HCT116 (cell line): ENCODE data around the gene AHR. TPM values are rescaled to one million over a fixed set of nuclear protein-coding genes. Genes with fewer than 3 reads are reported as not detected.
"Not testable (repeated sequence)": the region's sequence is repeated elsewhere in the genome, so short reads cannot be mapped to it uniquely, and the experiment has no call there.

ENCODE experiments used
- ATAC-seq: fragments of 200-7000 bp; cut with Tn5 transposase; 2 replicates; pipeline ENCODE4 v1.9.1; 2020; ENCODE audit warnings: mild to moderate bottlenecking, moderate library complexity
- BruUV-seq: library from RNA; stranded (reverse); fragments of 400-500 nt; replicated peaks from 2 replicates; lab custom pipeline; 2021; lab: Mats Ljungman, UMichigan
- CTCF ChIA-PET: fragments of 300-600 bp; sonication (Branson Sonifier 250); formaldehyde crosslinking; loops from one replicate; lab custom pipeline; 2021; ENCODE audit warnings: antibody characterized with exemption; lab: Charles Lee
- POLR2A ChIA-PET: fragments of 300-600, 350-600 bp; sonication (Branson Sonifier 250); formaldehyde crosslinking; loops from one replicate; lab custom pipeline; 2021; ENCODE audit warnings: antibody characterized with exemption; lab: Charles Lee
- RAD21 ChIA-PET, 2 experiments: fragments of 300-600 bp; sonication (Branson Sonifier 250); formaldehyde crosslinking; loops; one replicate each; lab custom pipeline; 2023; ENCODE audit warnings: low total read pairs in 2 of 2; ENCODE audit not compliant: uncharacterized antibody in 2 of 2, unreplicated experiment in 2 of 2, low non-redundant PET in 1 of 2; lab: Charles Lee
- DNase-seq: peaks from one replicate; pipeline ENCODE4 v3.0.0-alpha.2; 2010; ENCODE audit warnings: low read depth, low spot score
- H2AFZ ChIP-seq: fragments of 200-600 bp; shearing (Covaris generic), sonication (generic); 2 replicates; pipeline ENCODE4 v1.6.1; 2017; ENCODE audit warnings: low read depth, mixed run types, mixed read lengths, antibody characterized with exemption, low read length; ENCODE audit not compliant: poor library complexity, severe bottlenecking
- H3K27ac ChIP-seq: 2 replicates; pipeline ENCODE4 v1.5.1; 2012; ENCODE audit warnings: low read depth, low read length
- H3K27me3 ChIP-seq: fragments of 200-600 bp; sonication (generic); 2 replicates; pipeline ENCODE4 v1.6.1; 2016; ENCODE audit warnings: mixed run types, low read length, mixed read lengths; ENCODE audit not compliant: insufficient read depth
- H3K36me3 ChIP-seq, 2 experiments: fragments of 200-500 bp in 1 of 2; fragments of 200-600 bp in 1 of 2; sonication (Bioruptor generic) in 1 of 2; sonication (generic) in 1 of 2; 2 replicates each; pipeline versions ENCODE4 v1.5.1 to v1.6.1; 2014 to 2016; ENCODE audit warnings: low read length in 2 of 2, inconsistent platforms in 1 of 2, mixed read lengths in 1 of 2, mixed run types in 1 of 2; ENCODE audit not compliant: insufficient read depth in 2 of 2, control insufficient read depth in 1 of 2
- H3K4me1 ChIP-seq, 2 experiments: fragments of 200-600 bp in 1 of 2; sonication (generic) in 1 of 2; 2 replicates each; pipeline versions ENCODE4 v1.5.1 to v1.6.1; 2012 to 2017; ENCODE audit warnings: low read length in 2 of 2, inconsistent platforms in 1 of 2, mild to moderate bottlenecking in 1 of 2, mixed read lengths in 1 of 2, mixed run types in 1 of 2, moderate library complexity in 1 of 2; ENCODE audit not compliant: insufficient read depth in 2 of 2, control insufficient read depth in 1 of 2
- H3K4me2 ChIP-seq: fragments of 200-600 bp; sonication (generic); 2 replicates; pipeline ENCODE4 v1.6.1; 2017; ENCODE audit warnings: mixed run types, low read length, mixed read lengths
- H3K4me3 ChIP-seq, 2 experiments: fragments of 200-600 bp in 1 of 2; sonication (generic) in 1 of 2; replicated peaks in 1 of 2; 2 replicates each; pipeline ENCODE4 v1.5.1; 2011 to 2016; ENCODE audit warnings: low read length in 2 of 2, control low read depth in 1 of 2, low read depth in 1 of 2, mild to moderate bottlenecking in 1 of 2, mixed read lengths in 1 of 2, mixed run types in 1 of 2
- H3K79me2 ChIP-seq: fragments of 200-600 bp; sonication (generic); 2 replicates; pipeline ENCODE4 v1.6.1; 2017; ENCODE audit warnings: mild to moderate bottlenecking, mixed run types, low read length, moderate library complexity, mixed read lengths; ENCODE audit not compliant: insufficient read depth
- H3K9ac ChIP-seq: fragments of 200-600 bp; sonication (generic); 2 replicates; pipeline ENCODE4 v1.6.1; 2016; ENCODE audit warnings: low read length, mixed read lengths
- H3K9me2 ChIP-seq: fragments of 200-600 bp; sonication (generic), shearing (Covaris generic); 2 replicates; pipeline ENCODE4 v1.6.1; 2017; ENCODE audit warnings: mixed run types, mild to moderate bottlenecking, moderate library complexity; ENCODE audit not compliant: insufficient read depth
- H3K9me3 ChIP-seq, 2 experiments: fragments of 200-500 bp in 1 of 2; fragments of 200-600 bp in 1 of 2; sonication (Bioruptor generic) in 1 of 2; sonication (generic) in 1 of 2; 2 replicates each; pipeline ENCODE4 v1.6.1; 2014 to 2017; ENCODE audit warnings: low read length in 2 of 2, mixed read lengths in 2 of 2, inconsistent platforms in 1 of 2, low read depth in 1 of 2, mild to moderate bottlenecking in 1 of 2, mixed run types in 1 of 2, moderate library complexity in 1 of 2; ENCODE audit not compliant: control insufficient read depth in 1 of 2, insufficient read depth in 1 of 2
- H4K20me1 ChIP-seq: fragments of 200-600 bp; sonication (generic), shearing (Covaris generic); 2 replicates; pipeline ENCODE4 v1.6.1; 2017; ENCODE audit warnings: mixed run types, mild to moderate bottlenecking, moderate library complexity; ENCODE audit not compliant: insufficient read depth
- CEBPB ChIP-seq: IDR thresholded peaks from 2 replicates; pipeline ENCODE4 v1.6.1; 2012; ENCODE audit warnings: low read depth
- EZH2 ChIP-seq: fragments of 200-600 bp; sonication (generic); IDR thresholded peaks from 2 replicates; pipeline ENCODE4 v1.6.1; 2017; ENCODE audit warnings: antibody characterized with exemption, mixed run types
- EZH2phosphoT487 ChIP-seq: fragments of 200-600 bp; IDR thresholded peaks from 2 replicates; pipeline ENCODE4 v1.6.1; 2018; ENCODE audit warnings: antibody characterized with exemption, borderline replicate concordance
- SP1 ChIP-seq: IDR thresholded peaks from 2 replicates; pipeline ENCODE4 v1.6.1; 2012; ENCODE audit warnings: low read depth
- SRF ChIP-seq: IDR thresholded peaks from 2 replicates; pipeline ENCODE4 v1.6.1; 2012; ENCODE audit warnings: low read depth
- ZFX ChIP-seq: fragments of 450-650 bp; IDR thresholded peaks from 2 replicates; pipeline ENCODE4 v1.6.1; 2017
- intact Hi-C: fragments of 100-400 bp; cut with micrococcal nuclease; formaldehyde crosslinking; loops from 2 replicates; pipeline ENCODE4 v1.10.0; 2022
- total RNA-seq: library from RNA; stranded (reverse); gene quantifications from one replicate; pipeline ENCODE4 v1.2.1, GENCODE V29; 2021; ENCODE audit not compliant: unreplicated experiment
- TF ChIP-seq, protein P1 (sequence below), 3 experiments: fragments of 200-600 bp in 1 of 3; sonication (generic) in 1 of 3; IDR thresholded peaks in 2 of 3; conservative IDR thresholded peaks in 1 of 3; 2 replicates each; pipeline ENCODE4 v1.5.1; 2012 to 2017; ENCODE audit warnings: low read depth in 2 of 3, low read length in 2 of 3, antibody characterized with exemption in 1 of 3, borderline replicate concordance in 1 of 3, control low read depth in 1 of 3, mild to moderate bottlenecking in 1 of 3, mixed read lengths in 1 of 3, mixed run types in 1 of 3, moderate library complexity in 1 of 3; ENCODE audit not compliant: insufficient read depth in 1 of 3
- TF ChIP-seq, protein P2 (sequence below): IDR thresholded peaks from 2 replicates; pipeline ENCODE4 v1.6.1; 2012
- TF ChIP-seq, protein P3 (sequence below): IDR thresholded peaks from 2 replicates; pipeline ENCODE4 v1.6.1; 2012

Gene AHR
- total RNA-seq, 1 experiment from 2014 or later = 29.7 TPM

DNA sequence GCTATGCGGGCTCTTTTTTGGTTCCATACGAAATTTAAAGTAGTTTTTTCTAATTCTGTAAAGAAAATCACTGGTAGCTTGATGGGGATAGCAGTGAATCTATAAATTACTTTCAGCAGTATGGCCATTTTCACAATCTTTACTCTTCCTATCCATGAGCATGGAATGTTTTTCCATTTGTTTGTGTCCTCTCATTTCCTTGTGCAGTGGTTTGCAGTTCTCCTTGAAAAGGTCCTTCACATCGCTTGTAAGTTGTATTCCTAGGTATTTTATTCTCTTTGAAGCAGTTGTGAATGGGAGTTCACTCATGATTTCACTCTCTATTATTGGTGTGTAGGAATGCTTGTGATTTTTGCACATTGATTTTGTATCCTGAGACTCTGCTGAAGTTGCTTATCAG, 51.9 kb downstream of the AHR start:
- H3K27me3 ChIP-seq, H3K9ac ChIP-seq, intact Hi-C loops, H3K27ac ChIP-seq, H4K20me1 ChIP-seq, CTCF ChIA-PET, H3K9me2 ChIP-seq, H3K4me1 ChIP-seq, H3K4me3 ChIP-seq, BruUV-seq, H3K36me3 ChIP-seq, H3K9me3 ChIP-seq, H3K4me2 ChIP-seq, H3K79me2 ChIP-seq, RAD21 ChIA-PET, POLR2A ChIA-PET, ATAC-seq, H2AFZ ChIP-seq, DNase-seq: not testable (repeated sequence)

DNA sequence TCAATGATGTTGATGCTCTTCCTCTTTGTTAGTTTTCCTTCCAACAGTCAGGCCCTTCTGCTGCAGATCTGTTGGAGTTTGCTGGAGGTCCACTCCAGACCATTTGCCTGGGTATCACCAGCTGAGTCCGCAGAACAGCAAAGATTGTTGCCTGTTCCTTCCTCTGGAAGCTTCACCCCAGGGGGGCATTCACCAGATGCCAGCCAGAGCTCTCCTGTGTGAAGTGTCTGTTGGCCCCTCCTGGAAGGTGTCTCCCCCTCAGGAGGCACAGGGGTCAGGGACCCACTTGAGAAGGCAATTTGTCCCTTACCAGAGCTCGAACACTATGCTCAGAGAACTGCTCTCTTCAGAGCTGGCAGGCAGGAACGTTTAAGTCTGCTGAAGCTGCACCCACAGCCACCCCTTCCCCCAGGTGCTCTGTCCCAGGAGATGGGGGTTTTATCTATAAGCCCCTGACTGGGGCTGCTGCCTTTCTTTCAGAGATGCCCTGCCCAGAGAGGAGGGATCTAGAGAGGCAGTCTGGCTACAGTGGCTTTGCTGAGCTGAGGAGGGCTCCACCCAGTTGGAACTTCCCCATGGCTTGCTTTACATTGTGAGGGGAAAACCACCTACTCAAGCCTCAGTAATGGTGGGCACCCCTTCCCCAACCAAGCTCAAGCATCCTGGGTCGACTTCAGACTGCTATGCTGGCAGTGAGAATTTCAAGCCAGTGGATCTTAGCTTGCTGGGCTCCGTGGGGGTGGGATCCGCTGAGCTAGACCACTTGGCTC, 55.4 kb downstream of the AHR start:
- H3K27ac ChIP-seq, RAD21 ChIA-PET, H3K36me3 ChIP-seq, intact Hi-C loops, CTCF ChIA-PET, H3K9me2 ChIP-seq, H3K9ac ChIP-seq, H3K9me3 ChIP-seq, H3K79me2 ChIP-seq, H3K4me2 ChIP-seq, H4K20me1 ChIP-seq, DNase-seq, H3K4me3 ChIP-seq, BruUV-seq, ATAC-seq, H3K27me3 ChIP-seq, H2AFZ ChIP-seq, POLR2A ChIA-PET, H3K4me1 ChIP-seq: not testable (repeated sequence)

DNA sequence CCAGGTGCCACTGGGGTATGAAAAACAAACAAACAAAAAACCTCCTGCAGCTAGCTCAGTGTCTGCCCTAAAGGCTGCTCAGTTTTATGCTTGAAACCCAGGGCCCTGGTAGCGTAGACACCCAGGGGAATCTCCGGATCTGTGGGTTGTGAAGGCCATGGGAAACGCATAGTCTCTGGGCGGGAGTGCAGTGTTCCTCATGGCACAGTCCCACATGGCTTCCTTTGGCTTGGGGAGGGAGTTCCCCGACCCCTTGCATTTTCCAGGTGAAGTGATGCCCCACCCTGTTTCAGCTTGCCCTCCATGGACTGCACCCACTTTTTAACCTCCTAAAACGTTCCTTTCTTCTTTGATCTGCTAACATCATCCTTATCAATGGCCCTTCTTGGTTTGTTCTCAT, 56.0 kb downstream of the AHR start:
- Histone ChIP-seq H3K79me2 (no peaks in the 10 kb centered on the region), H3K27ac (no peak overlapping the region), H3K4me2 (no peak overlapping the region), H3K9me3 (no peaks in the 10 kb centered on the region), H4K20me1 (no peaks in the 10 kb centered on the region), H3K4me3 (no peak overlapping the region), H3K4me1 (no peaks in the 10 kb centered on the region), H3K9me2 (peaks cover 6% of the 10 kb centered on the region; the same call in 1 of the 2 replicates), H3K9ac (no peak overlapping the region), H3K36me3 (no peaks in the 10 kb centered on the region), H3K27me3 (no peaks in the 10 kb centered on the region), H2AFZ (no peak overlapping the region)
- intact Hi-C loops = no loop called here
- ChIA-PET POLR2A (no interaction called here), CTCF (no interaction called here), RAD21 (no interaction called here)
- ATAC-seq (no peak), DNase-seq (no peak)
- no TSS peak for BruUV-seq
- TF ChIP-seq, protein P1, sequence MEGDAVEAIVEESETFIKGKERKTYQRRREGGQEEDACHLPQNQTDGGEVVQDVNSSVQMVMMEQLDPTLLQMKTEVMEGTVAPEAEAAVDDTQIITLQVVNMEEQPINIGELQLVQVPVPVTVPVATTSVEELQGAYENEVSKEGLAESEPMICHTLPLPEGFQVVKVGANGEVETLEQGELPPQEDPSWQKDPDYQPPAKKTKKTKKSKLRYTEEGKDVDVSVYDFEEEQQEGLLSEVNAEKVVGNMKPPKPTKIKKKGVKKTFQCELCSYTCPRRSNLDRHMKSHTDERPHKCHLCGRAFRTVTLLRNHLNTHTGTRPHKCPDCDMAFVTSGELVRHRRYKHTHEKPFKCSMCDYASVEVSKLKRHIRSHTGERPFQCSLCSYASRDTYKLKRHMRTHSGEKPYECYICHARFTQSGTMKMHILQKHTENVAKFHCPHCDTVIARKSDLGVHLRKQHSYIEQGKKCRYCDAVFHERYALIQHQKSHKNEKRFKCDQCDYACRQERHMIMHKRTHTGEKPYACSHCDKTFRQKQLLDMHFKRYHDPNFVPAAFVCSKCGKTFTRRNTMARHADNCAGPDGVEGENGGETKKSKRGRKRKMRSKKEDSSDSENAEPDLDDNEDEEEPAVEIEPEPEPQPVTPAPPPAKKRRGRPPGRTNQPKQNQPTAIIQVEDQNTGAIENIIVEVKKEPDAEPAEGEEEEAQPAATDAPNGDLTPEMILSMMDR (IDR thresholded peaks at IDR 0.05 in 2 of 3, conservative IDR thresholded peaks at IDR 0.05 in 1 of 3; ENCODE audit: borderline replicate concordance in 1 of 3, insufficient read depth in 1 of 3, low read depth in 2 of 3, low read length in 2 of 3) = no peak
- no peak for TF ChIP-seq CEBPB
- no peak for TF ChIP-seq SP1
- TF ChIP-seq, protein P2, sequence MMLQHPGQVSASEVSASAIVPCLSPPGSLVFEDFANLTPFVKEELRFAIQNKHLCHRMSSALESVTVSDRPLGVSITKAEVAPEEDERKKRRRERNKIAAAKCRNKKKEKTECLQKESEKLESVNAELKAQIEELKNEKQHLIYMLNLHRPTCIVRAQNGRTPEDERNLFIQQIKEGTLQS = no peak
- no peak for TF ChIP-seq EZH2phosphoT487
- no peak for TF ChIP-seq ZFX
- no peak for TF ChIP-seq EZH2
- TF ChIP-seq SRF = no peak
- TF ChIP-seq, protein P3, sequence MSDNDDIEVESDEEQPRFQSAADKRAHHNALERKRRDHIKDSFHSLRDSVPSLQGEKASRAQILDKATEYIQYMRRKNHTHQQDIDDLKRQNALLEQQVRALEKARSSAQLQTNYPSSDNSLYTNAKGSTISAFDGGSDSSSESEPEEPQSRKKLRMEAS = no peak
